MM.1S (cell line): ENCODE measurements around the gene FBXO8.

Source experiments
- DNase-seq: peaks from one replicate; pipeline ENCODE4 v3.0.0-alpha.2; 2015
- H2AFZ ChIP-seq: fragments of 300-600 bp; sonication (generic); 2 replicates; pipeline ENCODE4 v1.6.0; 2016; ENCODE audit warnings: antibody characterized with exemption, low read length
- H3F3A ChIP-seq: fragments of 300-600 bp; sonication (generic); 2 replicates; pipeline ENCODE4 v1.6.1; 2016; ENCODE audit warnings: mild to moderate bottlenecking, antibody characterized with exemption, low read length, moderate library complexity, mixed read lengths; ENCODE audit not compliant: insufficient read depth
- H3K27ac ChIP-seq: fragments of 300-600 bp; sonication (generic); 2 replicates; pipeline ENCODE4 v1.5.1; 2016; ENCODE audit warnings: mild to moderate bottlenecking, low read length
- H3K27me3 ChIP-seq: fragments of 300-600 bp; sonication (generic); replicated peaks from 2 replicates; pipeline ENCODE4 v1.6.0; 2016; ENCODE audit warnings: low read length; ENCODE audit not compliant: insufficient read depth
- H3K36me3 ChIP-seq: fragments of 300-600 bp; sonication (generic); replicated peaks from 2 replicates; pipeline ENCODE4 v1.6.1; 2016; ENCODE audit warnings: mild to moderate bottlenecking, low read length, mixed read lengths; ENCODE audit not compliant: insufficient read depth
- H3K4me1 ChIP-seq: fragments of 300-600 bp; sonication (generic); 2 replicates; pipeline ENCODE4 v1.6.1; 2016; ENCODE audit warnings: low read length, mixed read lengths
- H3K4me2 ChIP-seq: fragments of 300-600 bp; sonication (generic); 2 replicates; pipeline ENCODE4 v1.6.0; 2016; ENCODE audit warnings: low read depth, low read length
- H3K4me3 ChIP-seq: fragments of 300-600 bp; sonication (generic); 2 replicates; pipeline ENCODE4 v1.5.1; 2016; ENCODE audit warnings: low read length, mixed read lengths
- H3K79me2 ChIP-seq: fragments of 300-600 bp; sonication (generic); 2 replicates; pipeline ENCODE4 v1.6.1; 2016; ENCODE audit warnings: mixed run types, low read length, mixed read lengths
- H3K9ac ChIP-seq: fragments of 300-600 bp; sonication (generic); 2 replicates; pipeline ENCODE4 v1.6.1; 2016; ENCODE audit warnings: low read length, mixed read lengths
- H3K9me2 ChIP-seq: fragments of 300-600 bp; sonication (generic); replicated peaks from 2 replicates; pipeline ENCODE4 v1.6.1; 2016; ENCODE audit warnings: mild to moderate bottlenecking, low read length, mixed read lengths; ENCODE audit not compliant: insufficient read depth
- H3K9me3 ChIP-seq: fragments of 300-600 bp; sonication (generic); replicated peaks from 2 replicates; pipeline ENCODE4 v1.6.1; 2016; ENCODE audit warnings: mild to moderate bottlenecking, low read length, mixed read lengths; ENCODE audit not compliant: insufficient read depth
- H4K20me1 ChIP-seq: fragments of 300-600 bp; sonication (generic); 2 replicates; pipeline ENCODE4 v1.6.1; 2016; ENCODE audit warnings: mild to moderate bottlenecking, low read length, moderate library complexity, mixed read lengths; ENCODE audit not compliant: insufficient read depth
- EZH2 ChIP-seq: fragments of 300-600 bp; sonication (generic); optimal IDR thresholded peaks from 2 replicates; pipeline ENCODE3; 2017; ENCODE audit warnings: low read depth, mild to moderate bottlenecking, antibody characterized with exemption, low read length, mixed read lengths
- EZH2phosphoT487 ChIP-seq: fragments of 300-600 bp; sonication (generic); IDR thresholded peaks from 2 replicates; pipeline ENCODE4 v1.6.1; 2018; ENCODE audit warnings: antibody characterized with exemption, low read length
- TF ChIP-seq, protein P1 (sequence below): fragments of 300-600 bp; sonication (generic); IDR thresholded peaks from 2 replicates; pipeline ENCODE4 v1.5.1; 2016; ENCODE audit warnings: antibody characterized with exemption, low read length, mixed read lengths

FBXO8 gene

DNA sequence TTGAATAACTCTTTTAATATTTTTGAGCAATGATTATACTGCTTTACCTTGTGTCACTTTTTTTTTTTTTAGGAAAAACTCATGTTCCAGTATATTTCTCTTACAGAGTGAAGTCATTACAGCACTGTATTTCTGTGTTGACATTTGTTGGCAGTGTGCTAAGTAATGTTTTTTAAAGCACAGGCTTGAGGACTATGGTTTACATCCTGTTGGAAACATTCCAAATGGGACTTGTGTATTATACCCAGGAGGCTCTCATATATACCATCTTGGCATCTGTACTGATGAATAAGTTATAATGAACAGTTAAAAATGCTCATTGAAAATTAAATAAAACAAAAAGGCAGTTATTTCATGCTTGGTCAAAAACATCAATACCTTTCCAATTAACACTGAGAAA is 34.1 kb upstream of the FBXO8 start:
- Histone ChIP-seq H3K4me1 (no peaks in the 10 kb centered on the region), H3K4me2 (no peak overlapping the region), H3K4me3 (no peak overlapping the region), H2AFZ (no peak overlapping the region), H3F3A (no peaks in the 10 kb centered on the region), H3K9me2 (no peaks in the 10 kb centered on the region), H3K79me2 (no peaks in the 10 kb centered on the region), H3K27ac (no peak overlapping the region), H3K9ac (no peak overlapping the region), H4K20me1 (no peaks in the 10 kb centered on the region), H3K9me3 (no peaks in the 10 kb centered on the region), H3K36me3 (no peaks in the 10 kb centered on the region), H3K27me3 (no peaks in the 10 kb centered on the region)
- no peak for DNase-seq
- TF ChIP-seq, protein P1, sequence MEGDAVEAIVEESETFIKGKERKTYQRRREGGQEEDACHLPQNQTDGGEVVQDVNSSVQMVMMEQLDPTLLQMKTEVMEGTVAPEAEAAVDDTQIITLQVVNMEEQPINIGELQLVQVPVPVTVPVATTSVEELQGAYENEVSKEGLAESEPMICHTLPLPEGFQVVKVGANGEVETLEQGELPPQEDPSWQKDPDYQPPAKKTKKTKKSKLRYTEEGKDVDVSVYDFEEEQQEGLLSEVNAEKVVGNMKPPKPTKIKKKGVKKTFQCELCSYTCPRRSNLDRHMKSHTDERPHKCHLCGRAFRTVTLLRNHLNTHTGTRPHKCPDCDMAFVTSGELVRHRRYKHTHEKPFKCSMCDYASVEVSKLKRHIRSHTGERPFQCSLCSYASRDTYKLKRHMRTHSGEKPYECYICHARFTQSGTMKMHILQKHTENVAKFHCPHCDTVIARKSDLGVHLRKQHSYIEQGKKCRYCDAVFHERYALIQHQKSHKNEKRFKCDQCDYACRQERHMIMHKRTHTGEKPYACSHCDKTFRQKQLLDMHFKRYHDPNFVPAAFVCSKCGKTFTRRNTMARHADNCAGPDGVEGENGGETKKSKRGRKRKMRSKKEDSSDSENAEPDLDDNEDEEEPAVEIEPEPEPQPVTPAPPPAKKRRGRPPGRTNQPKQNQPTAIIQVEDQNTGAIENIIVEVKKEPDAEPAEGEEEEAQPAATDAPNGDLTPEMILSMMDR, result no peak
- no peak for TF ChIP-seq EZH2
- no peak for TF ChIP-seq EZH2phosphoT487

DNA sequence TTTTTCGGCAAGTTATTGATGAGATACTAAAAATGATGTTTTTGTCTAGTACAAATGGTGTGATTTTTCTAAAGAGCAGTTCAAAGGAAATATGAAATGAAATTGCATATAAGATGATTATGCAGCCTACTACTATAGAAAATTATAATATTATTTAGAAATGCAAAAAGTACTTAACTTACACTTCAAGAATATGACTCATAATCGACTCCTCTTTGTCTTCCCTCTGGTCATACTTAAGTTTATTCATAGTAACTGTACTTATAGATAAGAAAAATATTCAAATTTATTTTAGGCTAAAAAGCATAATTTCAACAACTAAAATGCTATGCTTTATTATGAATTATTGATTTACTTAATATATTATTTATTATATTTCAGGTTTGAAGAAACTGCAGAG is 33.5 kb upstream of the FBXO8 start:
- Histone ChIP-seq H4K20me1 (no peaks in the 10 kb centered on the region), H3K27me3 (no peaks in the 10 kb centered on the region), H3K4me3 (no peak overlapping the region), H3K9me3 (no peaks in the 10 kb centered on the region), H3F3A (no peaks in the 10 kb centered on the region), H3K9me2 (no peaks in the 10 kb centered on the region), H3K4me2 (no peak overlapping the region), H3K79me2 (no peaks in the 10 kb centered on the region), H2AFZ (no peak overlapping the region), H3K9ac (no peak overlapping the region), H3K4me1 (no peaks in the 10 kb centered on the region), H3K36me3 (no peaks in the 10 kb centered on the region), H3K27ac (no peak overlapping the region)
- TF ChIP-seq, protein P1, result no peak
- TF ChIP-seq EZH2phosphoT487 (no peak), EZH2 (no peak)
- no peak for DNase-seq

- Histone ChIP-seq H3K79me2 (no peaks in the 10 kb centered on the region), H3K27ac (no peak overlapping the region), H3K27me3 (no peaks in the 10 kb centered on the region), H3K4me2 (no peak overlapping the region), H3K9ac (no peak overlapping the region), H3K9me2 (no peaks in the 10 kb centered on the region), H3K4me3 (no peak overlapping the region), H4K20me1 (no peaks in the 10 kb centered on the region), H3K9me3 (no peaks in the 10 kb centered on the region), H2AFZ (no peak overlapping the region), H3F3A (no peaks in the 10 kb centered on the region), H3K4me1 (no peaks in the 10 kb centered on the region), H3K36me3 (no peaks in the 10 kb centered on the region)
- no peak for TF ChIP-seq EZH2
- no peak for TF ChIP-seq EZH2phosphoT487
- TF ChIP-seq, protein P1, result no peak
- DNase-seq, result no peak
Measured at GRCh38 chr4:174316546-174316945, 33.1 kb upstream of the FBXO8 start.

DNA sequence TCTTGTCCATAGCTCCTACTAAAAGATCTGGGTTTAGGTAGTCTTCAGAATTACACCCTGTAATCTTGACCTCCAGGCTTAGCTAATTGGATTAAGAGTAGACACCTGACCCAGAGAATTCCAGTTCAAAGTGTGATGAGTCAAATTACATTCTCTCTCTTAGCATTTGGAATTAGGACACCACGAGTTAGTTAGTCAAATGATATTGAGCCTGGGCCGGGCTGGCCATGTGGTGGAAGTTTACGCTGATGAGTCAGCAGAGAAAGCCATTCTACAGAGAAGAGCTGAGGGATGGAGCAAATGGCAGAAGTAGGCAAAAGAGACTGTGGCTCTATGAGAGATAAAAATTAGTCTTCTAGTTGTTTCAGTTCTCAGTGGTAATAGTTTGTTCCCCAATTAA is 31.3 kb upstream of the FBXO8 start:
- H3K9me3 ChIP-seq, result no peaks in the 10 kb centered on the region
- no peak overlapping the region for H3K27ac ChIP-seq
- H3K4me1 ChIP-seq, result no peaks in the 10 kb centered on the region
- H3K9ac ChIP-seq, result no peak overlapping the region
- no peak overlapping the region for H2AFZ ChIP-seq
- H3F3A ChIP-seq, result no peaks in the 10 kb centered on the region
- no peak for TF ChIP-seq EZH2
- TF ChIP-seq, protein P1, result no peak
- TF ChIP-seq EZH2phosphoT487, result no peak
- no peak for DNase-seq
- no peaks in the 10 kb centered on the region for H3K9me2 ChIP-seq
- no peaks in the 10 kb centered on the region for H3K79me2 ChIP-seq
- H3K27me3 ChIP-seq, result no peaks in the 10 kb centered on the region
- no peaks in the 10 kb centered on the region for H3K36me3 ChIP-seq
- H3K4me2 ChIP-seq, result no peak overlapping the region
- no peak overlapping the region for H3K4me3 ChIP-seq
- H4K20me1 ChIP-seq, result no peaks in the 10 kb centered on the region
